Omental fat pad (tissue), 4 donors: Measurements from ENCODE around the gene HPSE2. TPM values are rescaled to one million over a fixed set of nuclear protein-coding genes. Genes with fewer than 3 reads are reported as not detected.

Experiments
- ATAC-seq: fragments of 150-250 bp; one replicate; pipeline ENCODE4 v1.9.1; 2016; ENCODE audit warnings: mild to moderate bottlenecking, moderate library complexity; ENCODE audit not compliant: low FRiP score
- DNase-seq: peaks from one replicate; pipeline ENCODE4 v3.0.0-alpha.2; 2019; ENCODE audit warnings: low spot score
- total RNA-seq, 4 donors: library from RNA; depleted of rRNA; stranded (reverse); fragments of >200 nt; gene quantifications; one replicate each; pipeline ENCODE4 v1.1.0, GENCODE V29; 2016
- TF ChIP-seq, protein P1 (sequence below), 3 donors: fragments of 450-650 bp; IDR thresholded peaks; one replicate each; pipeline ENCODE4 v1.5.1; 2016 to 2017; ENCODE audit warnings: antibody characterized with exemption in 3 of 3, mild to moderate bottlenecking in 3 of 3, moderate library complexity in 2 of 3

Gene HPSE2
- total RNA-seq, 4 donors from 2014 or later = 0.24 to 1.5 (median 0.46) TPM

- TF ChIP-seq, protein P1, sequence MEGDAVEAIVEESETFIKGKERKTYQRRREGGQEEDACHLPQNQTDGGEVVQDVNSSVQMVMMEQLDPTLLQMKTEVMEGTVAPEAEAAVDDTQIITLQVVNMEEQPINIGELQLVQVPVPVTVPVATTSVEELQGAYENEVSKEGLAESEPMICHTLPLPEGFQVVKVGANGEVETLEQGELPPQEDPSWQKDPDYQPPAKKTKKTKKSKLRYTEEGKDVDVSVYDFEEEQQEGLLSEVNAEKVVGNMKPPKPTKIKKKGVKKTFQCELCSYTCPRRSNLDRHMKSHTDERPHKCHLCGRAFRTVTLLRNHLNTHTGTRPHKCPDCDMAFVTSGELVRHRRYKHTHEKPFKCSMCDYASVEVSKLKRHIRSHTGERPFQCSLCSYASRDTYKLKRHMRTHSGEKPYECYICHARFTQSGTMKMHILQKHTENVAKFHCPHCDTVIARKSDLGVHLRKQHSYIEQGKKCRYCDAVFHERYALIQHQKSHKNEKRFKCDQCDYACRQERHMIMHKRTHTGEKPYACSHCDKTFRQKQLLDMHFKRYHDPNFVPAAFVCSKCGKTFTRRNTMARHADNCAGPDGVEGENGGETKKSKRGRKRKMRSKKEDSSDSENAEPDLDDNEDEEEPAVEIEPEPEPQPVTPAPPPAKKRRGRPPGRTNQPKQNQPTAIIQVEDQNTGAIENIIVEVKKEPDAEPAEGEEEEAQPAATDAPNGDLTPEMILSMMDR (IDR thresholded peaks at IDR 0.05) = no peak
- ATAC-seq (no peak), DNase-seq (no peak)
These were observed 603.0 kb downstream of the HPSE2 start for GRCh38 chr10:98632456-98633150.

DNA sequence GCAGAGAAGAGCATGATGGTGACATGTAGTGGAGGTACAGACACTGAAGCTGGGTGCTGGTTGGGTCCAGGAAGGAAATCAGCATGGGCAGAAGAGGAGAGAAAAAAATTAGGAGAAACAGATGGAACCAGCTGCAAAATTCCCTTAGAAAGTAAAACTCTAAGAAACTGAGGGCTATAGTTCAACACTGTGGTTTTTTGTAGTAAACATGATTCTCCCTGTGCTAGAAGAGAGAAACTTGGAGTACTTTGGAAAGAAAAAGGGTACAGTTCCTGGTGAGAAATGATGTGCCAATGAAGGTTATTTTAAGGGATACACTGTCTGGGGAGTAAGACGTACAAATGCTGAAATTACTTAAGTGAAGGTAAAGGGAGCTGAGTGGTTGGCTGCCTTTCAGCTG, 607.4 kb downstream of the HPSE2 start:
- TF ChIP-seq, protein P1 (IDR thresholded peaks at IDR 0.05) = no peak
- no peak for DNase-seq
- ATAC-seq = no peak

DNA sequence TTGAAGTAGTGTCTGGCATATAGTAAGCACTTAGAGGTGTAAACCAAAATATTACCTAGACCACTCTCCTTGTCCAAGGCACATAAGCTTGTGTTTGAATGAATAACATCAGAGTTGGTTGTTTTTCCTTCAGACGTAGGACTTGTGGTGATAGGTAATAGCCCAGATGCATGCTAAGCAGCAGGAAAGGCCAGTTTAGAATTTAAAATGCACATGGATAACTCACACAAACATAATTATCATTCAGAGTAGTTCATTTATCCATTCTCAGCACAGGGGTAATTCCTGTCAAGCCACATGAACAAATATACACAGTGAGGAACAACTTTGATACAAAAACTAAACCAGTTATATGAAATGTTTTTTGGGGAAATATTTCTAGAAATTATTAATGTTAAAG, 607.9 kb downstream of the HPSE2 start:
- DNase-seq (no peak), ATAC-seq (no peak)
- TF ChIP-seq, protein P1 (IDR thresholded peaks at IDR 0.05) = no peak

- ATAC-seq (no peak), DNase-seq (no peak)
- TF ChIP-seq, protein P1 (IDR thresholded peaks at IDR 0.05) = no peak
These were observed 610.7 kb downstream of the HPSE2 start for GRCh38 chr10:98624963-98625362.

DNA sequence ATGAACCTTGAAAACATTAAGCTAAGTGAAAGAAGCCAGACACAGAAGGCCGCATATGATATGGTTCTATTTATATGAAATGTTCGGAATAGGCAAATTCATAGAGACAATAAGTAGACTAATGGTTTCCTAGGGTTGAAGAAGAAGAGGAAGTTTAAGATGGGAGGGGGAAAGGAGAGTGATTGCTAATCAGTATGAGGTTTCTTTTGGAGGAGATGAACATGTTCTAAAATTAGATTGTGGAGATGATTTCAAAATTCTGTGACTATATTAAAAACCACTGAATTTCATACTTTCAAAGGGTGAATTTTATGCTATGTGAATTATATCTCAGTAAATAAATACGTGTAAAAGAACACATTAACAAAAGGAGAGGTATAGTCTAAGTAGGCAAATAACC, 612.5 kb downstream of the HPSE2 start:
- DNase-seq (no peak), ATAC-seq (no peak)
- TF ChIP-seq, protein P1 (IDR thresholded peaks at IDR 0.05) = no peak

DNA sequence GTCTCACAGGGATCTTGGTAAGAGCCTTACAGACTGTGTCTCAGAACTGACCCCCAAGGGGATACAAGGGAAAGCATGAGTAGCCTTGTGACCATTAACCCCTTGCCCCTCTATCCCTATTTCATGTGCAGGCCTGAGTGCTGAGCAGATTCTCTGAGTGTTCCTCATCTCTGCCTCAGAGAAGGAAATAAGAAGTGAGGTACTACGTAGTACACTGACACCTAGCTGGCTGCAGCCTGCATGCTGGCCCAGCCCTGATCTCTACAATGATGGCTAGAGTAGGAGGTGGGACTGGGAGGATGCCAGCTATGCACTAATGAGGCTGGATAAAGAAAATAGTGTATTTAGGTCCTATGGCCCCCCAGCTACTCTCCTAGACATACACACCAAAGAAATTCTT, 614.0 kb downstream of the HPSE2 start:
- no peak for DNase-seq
- TF ChIP-seq, protein P1 (IDR thresholded peaks at IDR 0.05) = no peak
- no peak for ATAC-seq

GRCh38 chr10:98620503-98620902, 615.1 kb downstream of the HPSE2 start:
- ATAC-seq = no peak
- TF ChIP-seq, protein P1 (IDR thresholded peaks at IDR 0.05) = no peak
- no peak for DNase-seq
